Activated T-cell treated with anti-CD3 and anti-CD28 coated beads for 4 hours (primary cell): ENCODE measurements around the gene CNMD.
"Not testable (repeated sequence)": the region's sequence is repeated elsewhere in the genome, so short reads cannot be mapped to it uniquely, and the experiment has no call there.

Experiments
- DNase-seq: peaks from one replicate; pipeline ENCODE4 v3.0.0-alpha.2; 2020

CNMD gene

DNA sequence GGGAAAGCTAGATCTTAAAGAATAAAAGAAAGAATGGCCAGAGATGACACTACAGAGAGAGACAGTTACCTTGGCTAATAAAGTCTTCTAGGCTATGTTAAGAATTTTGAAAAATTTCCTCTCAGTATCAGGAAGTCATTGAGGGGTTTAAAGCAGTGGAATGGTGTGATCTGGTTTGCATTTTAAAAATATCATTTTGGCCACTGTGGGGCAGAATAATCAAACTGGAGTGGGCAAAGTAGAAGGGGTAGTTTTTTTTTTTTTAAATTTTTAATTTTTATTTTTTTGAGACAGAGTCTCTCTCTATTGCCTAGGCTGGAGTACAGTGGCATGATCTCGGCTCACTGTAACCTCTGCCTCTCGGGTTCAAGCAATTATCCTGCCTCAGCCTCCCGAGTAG, 4.4 kb upstream of the CNMD start:
- DNase-seq: no peak

DNA sequence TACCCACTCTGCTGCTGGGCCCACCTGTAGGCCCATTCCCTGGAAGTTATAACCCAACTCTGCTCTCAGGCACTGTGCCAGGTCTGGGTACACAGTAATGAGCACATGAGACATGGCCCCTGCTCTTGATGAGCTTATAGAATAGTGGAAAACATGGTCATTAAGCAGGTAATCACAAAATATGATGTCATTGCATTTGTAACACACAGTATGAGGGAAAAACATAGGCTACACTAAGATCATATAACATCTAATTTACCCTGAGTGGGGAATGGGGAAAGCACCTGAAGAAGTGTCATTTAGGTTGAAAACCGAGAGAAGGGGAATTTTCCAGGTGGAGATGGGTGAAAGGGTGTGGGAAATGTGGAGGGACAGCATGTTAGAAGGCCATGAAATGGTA, 3.9 kb upstream of the CNMD start:
- DNase-seq: no peak

DNA sequence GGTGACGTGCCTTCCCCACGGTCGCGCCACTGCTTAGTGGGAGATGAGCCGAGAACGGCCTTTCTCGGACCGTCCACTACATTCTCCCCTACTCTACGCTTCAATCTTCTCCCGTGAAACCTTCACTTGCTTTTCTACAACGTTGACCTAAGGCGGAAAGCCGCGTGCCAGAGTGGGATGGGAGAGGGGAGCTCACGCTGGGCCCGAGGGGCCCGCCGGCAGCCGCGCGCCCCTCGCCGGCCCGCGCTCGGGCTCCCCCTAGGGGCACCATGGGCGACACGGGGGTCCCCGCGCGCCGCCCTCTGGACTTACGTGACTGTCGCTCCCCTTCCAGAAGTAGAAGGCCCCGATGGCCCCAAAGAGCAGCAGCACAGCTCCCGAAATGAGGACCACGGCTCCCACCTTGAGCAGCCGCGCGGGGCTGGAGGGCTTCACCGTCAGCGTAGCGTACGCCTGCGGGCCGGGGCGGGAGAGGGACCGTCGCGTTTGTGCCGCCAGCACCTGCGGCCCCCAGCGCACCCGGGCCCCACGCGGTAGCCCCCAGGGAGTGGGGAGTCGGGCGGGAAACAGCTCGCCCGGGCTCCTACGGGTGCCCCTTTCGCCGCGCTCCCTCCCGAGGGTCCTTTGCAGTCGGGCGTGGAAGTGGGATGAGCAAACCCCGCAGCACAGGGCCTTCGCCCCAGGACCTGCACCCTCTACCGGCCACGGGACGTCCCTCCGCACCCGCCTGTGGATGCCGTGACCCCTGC, 727 bp downstream of the CNMD start:
- DNase-seq: peak; percentile 4

DNA sequence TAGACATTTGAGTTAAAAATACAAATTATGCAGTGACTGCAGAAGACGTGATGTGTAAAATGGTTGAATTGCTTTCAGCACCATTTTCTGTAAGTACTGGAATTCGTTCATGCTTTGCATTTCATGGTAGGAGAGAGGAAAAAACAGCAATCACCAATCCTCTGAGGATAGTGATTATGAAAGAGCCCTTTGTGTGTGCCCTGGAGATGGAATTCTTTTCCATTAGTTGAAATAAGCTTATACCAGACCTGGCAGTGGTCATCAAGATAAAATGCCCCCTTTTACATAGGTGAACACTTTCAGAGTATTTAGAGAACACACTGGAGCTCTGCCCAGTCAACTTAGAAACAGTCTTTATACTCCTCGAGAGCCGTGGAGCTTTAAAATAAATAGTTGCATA, 1.7 kb downstream of the CNMD start:
- DNase-seq: no peak

DNA sequence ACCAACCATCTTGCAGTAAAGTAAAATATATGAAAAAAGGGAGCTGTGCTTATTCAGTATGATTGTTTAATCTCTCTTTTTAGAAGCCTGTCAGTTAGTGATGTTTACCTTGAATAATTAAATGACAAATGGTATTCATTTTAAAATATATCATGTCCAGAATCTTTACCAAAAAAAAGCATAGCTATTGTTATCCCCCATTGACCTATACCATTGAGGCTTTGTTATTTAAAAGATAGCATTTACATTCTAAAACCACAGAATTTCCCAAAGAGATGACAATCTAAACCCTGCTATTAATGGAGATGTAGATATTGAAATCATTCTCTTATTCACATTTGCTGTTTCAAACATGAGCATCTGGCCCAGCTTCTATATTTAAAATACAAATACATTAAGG, 2.2 kb downstream of the CNMD start:
- no peak for DNase-seq

DNA sequence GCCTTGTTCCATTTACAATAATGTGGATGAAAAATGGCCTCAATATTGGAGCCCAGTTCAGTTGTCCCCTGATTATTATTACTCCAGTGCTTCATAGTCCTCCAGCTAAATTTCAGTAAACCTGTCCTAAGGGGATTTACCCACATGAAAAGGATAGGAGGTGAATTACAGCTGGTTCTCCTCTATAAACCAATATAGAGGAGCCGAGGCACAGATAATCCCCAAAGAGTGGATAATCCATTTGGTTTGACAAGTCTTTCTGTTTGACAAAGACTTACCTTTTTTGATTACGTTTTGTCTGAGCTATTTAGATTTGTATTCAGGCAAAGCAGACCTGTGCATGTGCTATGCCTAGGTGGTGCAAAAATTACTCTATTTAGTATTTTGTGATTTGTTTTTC, 2.7 kb downstream of the CNMD start:
- DNase-seq: no peak

DNA sequence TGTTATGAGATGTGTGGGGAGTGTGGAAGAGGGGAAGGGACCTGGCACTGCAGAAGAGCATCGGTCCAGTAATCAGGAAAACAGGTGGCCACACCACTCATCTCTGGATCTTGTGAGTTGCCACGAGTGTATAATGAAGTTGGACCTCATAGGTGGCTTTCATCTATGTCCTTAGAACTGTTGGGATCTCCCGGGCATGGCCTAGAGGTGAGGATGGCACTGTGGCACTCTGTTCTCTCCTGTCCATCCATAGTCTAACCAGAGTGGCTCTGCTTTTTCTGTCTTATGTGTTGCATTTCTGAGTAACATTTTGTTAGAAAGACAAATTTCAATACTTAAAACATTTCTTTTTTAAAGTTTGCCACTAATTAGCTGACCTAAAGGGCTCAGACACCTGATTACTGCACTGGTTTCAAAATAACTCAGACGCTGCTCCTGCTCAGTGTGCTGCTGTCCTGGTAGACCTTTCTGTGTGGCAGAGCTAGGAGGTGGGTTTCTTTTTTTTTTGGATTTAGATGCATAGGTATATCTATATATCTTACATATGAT, 5.5 kb downstream of the CNMD start:
- no peak for DNase-seq

DNA sequence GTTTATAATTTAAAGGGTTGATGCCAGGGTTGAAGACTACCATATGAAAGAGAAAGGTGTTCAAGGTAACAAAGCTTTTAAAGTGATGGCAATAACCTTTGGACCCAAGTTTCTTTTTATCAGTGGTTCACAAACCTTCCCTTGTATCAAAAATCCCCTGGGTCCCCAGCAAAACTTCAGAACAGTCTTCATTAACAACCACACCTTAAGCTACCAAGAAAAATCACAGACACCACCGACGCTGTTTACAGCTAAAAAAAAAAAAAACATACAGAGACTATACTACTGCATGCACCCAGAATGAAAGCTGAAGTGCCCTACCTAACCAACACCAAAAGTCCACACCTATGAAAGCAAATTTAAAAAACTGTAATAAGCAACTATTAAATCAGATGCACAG, 13.4 kb downstream of the CNMD start:
- no peak for DNase-seq

DNA sequence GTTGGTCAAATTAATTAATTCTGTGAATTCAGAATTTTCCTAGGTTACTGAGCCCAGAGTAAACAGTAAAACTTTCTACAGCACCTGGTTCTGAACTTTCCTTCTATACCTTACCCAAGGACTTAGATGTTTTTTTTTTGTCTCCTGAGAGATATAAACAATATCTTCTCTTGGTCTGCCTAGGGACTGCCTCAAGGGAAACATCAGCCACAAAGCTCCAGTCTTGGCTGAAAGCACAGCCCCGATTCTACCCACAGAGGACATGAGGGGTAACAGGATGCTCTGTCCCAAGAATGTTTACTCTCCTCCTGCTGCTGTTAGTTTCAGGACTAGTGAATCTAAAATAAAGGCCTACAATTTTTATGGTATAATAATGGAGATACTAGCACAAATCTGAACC, 14.3 kb downstream of the CNMD start:
- no peak for DNase-seq

DNA sequence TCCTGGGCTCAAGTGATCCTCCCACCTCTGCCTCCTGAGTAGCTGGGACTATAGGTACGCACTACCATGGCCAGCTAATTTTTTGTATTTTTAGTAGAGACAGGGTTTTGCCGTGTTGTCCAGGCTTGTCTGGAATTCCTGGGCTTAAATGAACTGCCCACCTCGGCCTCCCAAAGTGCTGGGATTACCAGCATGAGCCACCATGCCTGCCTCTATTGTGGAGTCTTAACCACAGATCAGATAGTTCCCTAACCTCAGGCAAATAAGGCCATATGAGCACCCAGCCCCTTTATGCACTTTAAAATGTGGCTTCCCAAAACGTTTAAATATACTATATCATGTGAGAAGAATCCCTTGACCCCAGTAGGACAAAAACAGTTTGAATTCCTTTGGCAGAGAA, 16.4 kb downstream of the CNMD start:
- DNase-seq: no peak

DNA sequence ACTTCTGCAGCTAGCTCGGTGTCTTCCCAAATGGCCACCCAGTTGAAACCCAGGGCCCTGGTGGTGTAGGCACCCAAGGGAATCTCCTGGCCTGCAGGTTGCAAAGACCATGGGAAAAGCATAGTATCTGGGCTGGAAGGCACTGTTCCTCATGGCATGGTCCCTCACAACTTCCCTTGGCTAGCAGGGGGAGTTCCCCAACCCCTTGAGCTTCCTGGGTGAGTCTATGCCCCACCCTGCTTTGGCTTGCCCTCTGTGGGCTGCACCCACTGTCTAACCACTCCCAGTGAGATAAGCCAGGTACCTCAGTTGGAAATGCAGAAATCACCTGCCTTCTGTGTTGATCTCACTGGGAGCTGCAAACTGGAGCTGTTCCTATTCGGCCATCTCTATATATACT, 18.3 kb downstream of the CNMD start:
- DNase-seq: not testable (repeated sequence)

DNA sequence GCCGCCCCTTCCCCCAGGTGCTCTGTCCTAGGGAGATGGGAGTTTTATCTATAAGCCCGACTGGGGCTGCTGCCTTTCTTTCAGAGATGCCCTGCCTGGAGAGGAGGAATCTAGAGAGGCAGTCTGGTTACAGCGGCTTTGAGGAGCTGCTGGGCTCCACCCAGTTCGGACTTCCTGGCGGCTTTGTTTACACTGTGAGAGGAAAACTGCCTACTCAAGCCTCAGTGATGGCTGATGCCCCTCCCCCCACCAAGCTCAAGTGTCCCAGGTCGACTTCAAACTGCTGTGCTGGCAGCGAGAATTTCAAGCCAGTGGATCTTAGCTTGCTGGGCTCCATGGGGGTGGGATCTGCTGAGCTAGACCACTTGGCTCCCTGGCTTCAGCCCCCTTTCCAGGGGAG, 18.7 kb downstream of the CNMD start:
- not testable (repeated sequence) for DNase-seq

DNA sequence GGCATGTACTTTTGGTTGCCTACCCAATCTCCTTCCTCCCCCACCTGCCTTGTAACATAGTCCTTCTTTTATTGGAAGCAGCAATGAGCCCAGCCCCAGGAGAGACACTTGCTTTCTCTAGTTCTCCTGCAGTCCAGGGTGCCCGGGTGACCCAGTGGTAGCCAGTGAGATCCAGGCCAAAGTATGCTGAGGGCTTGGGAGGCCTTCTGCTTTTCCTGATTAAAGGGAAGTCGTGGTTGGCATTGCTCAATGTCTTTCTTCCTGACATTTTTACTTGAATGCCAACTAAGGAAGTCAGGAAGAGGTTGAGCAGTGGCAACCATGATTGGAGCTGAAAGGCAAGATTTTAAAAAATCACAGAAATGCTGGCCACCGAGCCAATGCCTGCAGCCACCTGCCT, 25.7 kb downstream of the CNMD start:
- DNase-seq: no peak

DNA sequence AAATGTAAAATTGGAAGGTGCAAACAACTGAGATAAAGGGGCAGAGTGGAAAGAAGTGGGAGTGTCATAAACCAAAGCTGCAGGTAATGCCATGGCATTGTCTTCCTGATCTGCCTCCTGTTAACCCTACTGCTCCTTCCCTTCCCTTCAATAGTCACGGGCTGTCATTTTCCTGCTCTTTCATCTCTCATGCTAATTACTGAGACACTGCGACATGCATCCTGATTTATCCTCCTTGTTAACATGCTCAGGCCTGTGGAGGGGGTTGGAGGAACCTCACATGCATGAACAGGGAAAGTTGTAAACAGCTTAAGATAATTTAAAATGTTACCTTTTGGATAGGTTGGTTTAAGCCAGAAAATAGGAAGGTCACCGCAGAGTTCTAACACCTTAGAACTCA, 27.2 kb downstream of the CNMD start:
- DNase-seq: no peak

DNA sequence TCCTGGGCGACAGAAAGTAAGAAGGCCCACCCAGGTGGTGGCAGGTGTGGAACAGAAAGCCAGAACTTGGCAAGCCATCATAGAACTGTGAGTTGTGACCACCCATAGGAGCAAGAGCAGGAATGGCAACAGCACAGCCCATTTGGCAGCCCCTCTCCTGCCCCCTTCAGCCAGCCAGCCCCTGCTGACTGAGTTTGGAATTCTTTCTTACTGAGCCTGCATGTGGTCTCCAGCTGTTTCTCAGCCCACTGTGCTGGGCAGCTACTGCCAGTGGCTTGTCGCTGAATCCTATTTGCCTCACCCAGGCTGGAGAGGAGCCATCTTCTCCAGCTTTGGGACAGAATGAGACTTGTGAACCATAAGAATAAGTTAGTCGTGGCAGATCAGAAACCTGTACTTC, 28.3 kb downstream of the CNMD start:
- no peak for DNase-seq

DNA sequence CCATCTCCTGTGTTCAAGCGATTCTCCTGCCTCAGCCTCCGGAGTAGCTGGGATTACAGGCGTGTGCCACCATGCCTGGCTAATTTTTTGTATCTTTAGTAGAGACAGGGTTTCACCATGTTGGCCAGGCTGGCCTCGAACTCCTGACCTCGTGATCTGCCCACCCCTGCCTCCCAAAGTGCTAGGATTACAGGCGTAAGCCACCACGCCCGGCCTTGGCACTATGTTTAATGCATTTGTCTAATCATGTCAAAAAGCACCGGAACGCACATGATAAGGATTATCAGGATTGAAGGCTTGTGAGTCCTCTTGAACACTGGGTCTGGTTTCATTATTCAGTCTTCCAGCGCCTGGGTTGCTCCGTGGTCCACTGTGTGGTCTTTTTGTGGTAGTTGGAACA, 31.4 kb downstream of the CNMD start:
- DNase-seq: not testable (repeated sequence)

DNA sequence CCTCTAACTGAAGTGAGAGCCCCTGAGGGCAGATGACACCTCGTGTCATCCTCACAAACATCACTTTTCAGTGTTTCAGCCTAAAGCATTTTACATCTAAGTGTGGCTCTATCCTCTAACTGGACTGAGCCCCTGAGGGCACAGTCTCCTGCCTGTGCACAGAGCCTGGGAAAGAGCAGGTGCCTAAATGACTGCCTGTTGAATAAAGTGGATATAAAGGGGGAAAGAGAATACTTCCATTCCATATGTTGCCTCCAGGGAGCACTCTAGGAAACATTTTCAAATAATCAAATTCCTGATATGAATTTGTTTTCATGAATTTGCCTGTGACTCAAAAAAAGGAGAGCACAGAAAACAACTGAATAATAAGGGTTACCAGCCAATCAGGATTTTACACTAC, 32.2 kb downstream of the CNMD start:
- no peak for DNase-seq

DNA sequence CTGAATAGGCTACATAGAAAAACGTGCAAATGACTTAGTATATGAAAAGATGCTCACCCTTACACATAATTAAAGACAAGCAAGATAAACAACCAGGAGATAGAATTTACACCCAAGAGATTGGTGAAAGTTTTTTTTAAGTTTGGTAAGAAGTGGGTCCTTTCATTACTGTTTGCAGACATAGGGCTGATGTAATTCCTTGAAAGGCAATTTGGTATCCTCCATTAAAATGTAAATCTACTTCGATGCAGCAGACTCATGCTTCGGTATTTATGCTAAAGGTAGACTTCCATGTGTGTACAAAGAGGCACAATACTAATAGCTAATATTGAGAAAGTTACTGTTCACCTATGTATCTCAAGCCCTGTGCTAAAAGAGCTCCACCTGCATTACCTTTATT, 33.5 kb downstream of the CNMD start:
- DNase-seq: no peak

DNA sequence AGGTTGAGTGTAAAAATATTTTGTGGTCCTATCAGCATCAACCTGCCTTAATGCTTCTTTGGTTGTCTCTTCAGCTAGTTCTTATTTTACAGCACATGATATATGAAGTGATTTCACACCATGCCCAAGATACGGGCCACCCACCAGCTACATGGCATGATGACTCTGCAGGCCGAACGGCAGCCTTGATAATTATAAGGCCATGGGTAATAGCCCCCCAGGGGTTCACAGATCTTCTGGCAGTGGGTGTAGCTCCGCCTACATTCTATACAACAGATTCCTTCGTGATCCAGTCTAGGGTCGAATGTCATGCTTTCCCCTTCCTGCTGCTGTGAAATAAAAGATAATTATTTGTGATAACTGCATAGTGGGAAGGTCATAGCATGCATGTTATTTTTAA, 36.1 kb downstream of the CNMD start:
- no peak for DNase-seq

DNA sequence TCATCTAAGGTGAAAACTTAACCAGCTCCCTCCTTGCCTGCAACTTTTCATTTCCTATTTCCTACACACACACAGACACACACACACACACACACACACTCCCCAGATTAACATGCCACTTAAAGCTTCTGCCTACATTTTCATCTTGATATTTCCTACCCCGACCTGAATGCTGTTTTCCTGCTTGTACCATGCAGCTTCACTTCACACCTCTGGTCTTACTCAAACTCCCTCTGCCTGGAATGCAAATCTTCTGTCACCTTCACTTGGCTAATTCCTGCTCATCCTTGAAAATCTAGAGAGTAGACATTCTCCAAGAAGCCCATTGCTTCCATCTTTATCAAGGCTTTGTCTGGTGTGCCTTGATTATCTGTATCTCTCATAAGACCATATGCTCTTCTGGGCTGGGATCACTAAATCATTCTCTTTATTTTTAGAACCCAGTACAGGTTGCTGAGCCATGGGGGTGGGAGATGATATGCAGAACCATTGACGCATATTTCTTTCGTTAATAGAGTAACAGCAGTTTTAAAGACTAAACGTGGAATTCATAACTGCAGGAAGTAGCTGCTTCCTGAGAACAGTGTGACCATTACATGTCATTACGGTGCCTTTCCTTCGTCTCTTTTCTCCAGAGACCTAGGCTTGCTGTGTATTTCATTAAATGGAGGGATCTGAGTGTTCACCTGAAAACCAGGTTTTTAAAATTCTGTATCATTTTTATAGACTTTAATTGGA, 37.7 kb downstream of the CNMD start:
- DNase-seq: no peak

DNA sequence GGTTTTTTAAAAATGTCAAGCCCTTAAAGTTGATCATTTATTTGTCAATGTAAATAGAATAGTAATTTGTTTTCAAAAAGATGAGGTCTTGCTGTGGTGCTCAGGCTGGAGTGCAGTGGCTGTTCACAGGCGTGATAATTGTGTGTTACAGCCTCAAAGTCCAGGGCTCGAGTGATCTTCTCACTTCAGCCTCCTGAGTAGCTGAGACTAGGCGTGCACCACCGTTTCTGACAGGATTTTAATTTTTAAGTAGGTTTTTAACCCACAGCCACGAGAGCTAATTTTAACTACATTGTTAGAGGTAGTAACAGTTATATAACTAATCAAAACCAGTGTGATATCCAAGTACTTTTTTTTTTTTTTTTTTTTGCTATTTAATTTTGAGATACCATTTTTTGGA, 43.1 kb downstream of the CNMD start:
- DNase-seq: no peak

DNA sequence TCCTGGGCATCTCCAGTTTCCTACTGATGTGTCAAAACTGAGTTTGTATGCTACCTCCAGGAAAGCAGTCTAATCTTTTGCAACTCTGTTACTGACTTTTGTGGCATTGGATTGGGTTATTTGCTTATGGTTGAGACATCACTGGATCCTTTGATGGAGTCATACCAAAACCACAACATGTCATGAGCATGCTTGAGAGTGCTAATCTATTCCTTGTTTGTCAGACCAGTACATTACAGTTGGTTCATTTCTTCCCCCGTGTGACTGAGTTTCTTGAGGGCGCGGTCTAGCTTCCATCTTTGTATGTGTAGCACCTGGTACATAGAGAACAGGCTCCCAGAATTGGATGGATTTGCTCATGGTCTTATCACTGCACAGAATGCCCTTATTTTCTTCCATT, 43.8 kb downstream of the CNMD start:
- no peak for DNase-seq

DNA sequence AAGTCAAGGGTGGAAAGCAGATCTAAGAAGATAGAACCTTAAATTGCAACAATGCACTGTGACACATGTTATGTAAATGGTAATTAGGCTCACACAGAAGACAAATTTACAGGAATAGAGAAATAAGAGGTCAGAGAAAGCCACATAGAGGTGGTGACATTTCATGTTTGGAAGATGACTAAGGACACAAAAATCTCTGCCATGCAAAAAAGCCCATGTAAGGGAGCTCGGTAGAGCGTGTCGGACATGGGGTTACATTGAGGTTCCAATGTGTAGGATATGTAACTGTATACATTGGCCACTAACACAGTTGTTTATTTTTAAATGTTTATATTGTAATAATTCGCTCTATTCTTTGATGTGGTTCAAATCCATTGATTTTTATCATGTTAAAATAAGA, 53.2 kb downstream of the CNMD start:
- no peak for DNase-seq

DNA sequence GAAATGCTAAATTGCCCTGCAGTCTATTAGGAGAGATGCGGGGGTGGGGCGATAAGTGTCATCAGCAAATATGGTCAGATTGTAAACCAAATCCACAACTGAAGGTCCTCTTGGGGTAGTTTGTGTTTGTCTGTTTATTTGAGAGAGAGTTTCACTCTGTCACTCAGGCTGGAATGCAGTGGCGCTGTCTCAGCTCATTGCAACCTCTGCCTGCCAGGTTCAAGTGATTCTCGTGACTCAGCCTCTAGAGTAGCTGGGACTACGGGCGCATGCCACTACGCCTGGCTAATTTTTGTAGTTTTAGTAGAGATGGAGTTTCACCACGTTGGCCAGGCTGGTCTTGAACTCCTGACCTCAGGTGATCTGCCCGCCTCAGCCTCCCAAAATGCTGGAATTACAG, 53.8 kb downstream of the CNMD start:
- DNase-seq: not testable (repeated sequence)

DNA sequence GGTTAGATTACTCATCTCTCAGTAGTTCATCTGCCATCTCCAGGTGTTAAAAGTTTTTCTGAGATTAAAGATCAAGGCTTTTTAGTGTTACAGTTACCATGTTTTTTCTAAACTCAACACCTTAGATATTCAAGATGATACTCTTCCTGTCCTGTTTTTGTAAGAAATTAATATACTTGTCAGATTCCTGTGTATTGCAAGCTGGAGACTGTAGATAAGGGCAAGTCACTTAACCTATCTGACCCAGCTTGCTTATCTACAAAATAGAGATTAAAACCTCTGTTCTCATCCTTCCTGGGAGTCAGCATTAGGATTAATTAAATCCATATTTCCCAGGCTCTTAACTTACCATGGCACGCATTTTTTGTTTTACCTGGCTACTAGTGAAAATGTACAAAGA, 61.8 kb downstream of the CNMD start:
- no peak for DNase-seq
